ENCODE results near the gene GATA3. TPM values are rescaled to one million over a fixed set of nuclear protein-coding genes. Genes with fewer than 3 reads are reported as not detected.

Gene GATA3
- total and polyA plus RNA-seq, 9 of the 15 experiments (the other 6 are each of a cell fraction or from before 2014, with no cell fraction given), result 0.01 to 0.24 (median 0.09) TPM; not detected in 6

DNA sequence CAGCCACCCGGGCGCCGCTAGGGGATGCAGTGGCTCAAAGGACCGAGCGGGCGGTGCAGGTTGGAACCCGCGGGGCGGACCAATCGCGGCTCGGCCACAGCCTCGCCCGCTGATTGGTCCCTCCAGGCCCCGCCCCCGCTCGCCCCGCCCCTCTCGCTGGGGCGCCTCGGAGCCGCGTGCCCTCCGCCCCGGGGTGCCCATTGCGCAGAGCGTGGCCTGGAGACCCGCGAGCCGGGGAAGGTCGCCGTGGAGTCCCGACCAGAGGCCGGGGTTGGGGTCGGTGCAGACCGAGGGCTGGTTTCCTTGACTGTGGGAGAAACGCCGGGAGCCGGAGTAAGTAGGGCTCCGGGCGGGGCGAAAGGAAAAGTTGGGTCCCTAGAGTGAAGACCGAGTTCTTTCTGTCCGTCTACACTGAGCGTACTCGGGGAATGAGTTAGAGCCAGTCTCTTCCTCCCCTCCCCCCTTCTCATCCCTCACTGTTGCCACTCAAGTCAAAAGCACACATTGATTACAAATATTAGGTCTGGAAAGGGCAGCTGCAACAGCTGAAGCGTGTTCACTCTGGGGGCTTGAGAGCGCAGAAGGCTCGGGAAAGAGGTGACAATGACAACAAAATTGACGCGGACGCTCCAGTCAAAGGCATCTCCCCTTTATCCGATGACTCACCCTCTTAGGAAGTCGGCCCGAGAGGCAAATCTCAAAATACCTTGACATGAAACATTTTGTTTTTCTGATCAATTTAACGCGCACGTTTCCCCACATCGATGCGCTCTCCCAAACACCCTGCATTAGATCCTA lies 843 bp upstream of the GATA3 start:
- Histone ChIP-seq H3K27ac (ENCODE audit: extremely low read depth, low read depth, low read length) (no peak overlapping the region), H4K20me1 (replicated peaks; ENCODE audit: control insufficient read depth, insufficient read depth, low read length) (no peaks in the 10 kb centered on the region), H3K36me3 (ENCODE audit: control insufficient read depth, insufficient read depth, low read length) (no peaks in the 10 kb centered on the region), H3K4me2 (ENCODE audit: insufficient read depth, low read length) (peak overlapping the region; percentile 72), H3K9me3 (replicated peaks; ENCODE audit: control insufficient read depth, insufficient read depth, low read depth, low read length) (0 out of 2 replicates have a peak, but pooled peaks cover 2% of the 10 kb centered on the region), H3K27me3 (ENCODE audit: control insufficient read depth in 2 of 2, insufficient read depth in 2 of 2, low read length in 2 of 2) (peaks cover 9 to 43% of the 10 kb centered on the region in 2 experiments; a peak in 4 of 5 replicates), H3K9me1 (ENCODE audit: control insufficient read depth, insufficient read depth, low read length) (no peaks in the 10 kb centered on the region), H2AFZ (ENCODE audit: low read depth, low read length) (peak overlapping the region; percentile 86), H3K9ac (ENCODE audit: insufficient read depth in 1 of 2, low read depth in 2 of 2, low read length in 2 of 2) (peak overlapping the region in 1 of 2 experiments; percentile 17; a peak in 1 of 4 replicates), H3K79me2 (ENCODE audit: control insufficient read depth, insufficient read depth, low read length) (no peaks in the 10 kb centered on the region), H3K4me3 (peak overlapping the region; percentile 24), H3K4me1 (replicated peaks in 1 of 2; ENCODE audit: control insufficient read depth in 2 of 2, insufficient read depth in 2 of 2, low read length in 2 of 2) (peaks cover 0 to 26% of the 10 kb centered on the region in 2 experiments; a peak in 3 of 5 replicates)
- no TSS peak for BruUV-seq (replicated peaks)
- in situ Hi-C loops (cut with MboI), result no loop called here
- ChIA-PET POLR2A (no interaction called here), CTCF (ENCODE audit: low intra/inter-chr PET ratio) (no interaction called here)
- ATAC-seq (peak; percentile 99), FAIRE-seq (no peak), DNase-seq (ENCODE audit: extremely low read depth in 1 of 4, low spot score in 3 of 4) (peak; percentile 80 to 96 (median 96))
- 21% methylated on average over 44 of the region's 60 CpGs for WGBS (ENCODE audit: insufficient coverage, low coverage, missing lambda C conversion rate)
- intact Hi-C loops (cut with micrococcal nuclease), result loop anchor here (5.0 kb wide), 1 partner anchor 1154 kb away; no protein-coding TSS in a partner anchor
- no peak for TF ChIP-seq ZNF764 (CRISPR knock-in tag; IDR thresholded peaks at IDR 0.05; ENCODE audit: low read depth)
- TF ChIP-seq DNMT1 (IDR thresholded peaks at IDR 0.05), result no peak
- TF ChIP-seq TBL1XR1 (IDR thresholded peaks at IDR 0.05; ENCODE audit: low read length in 2 of 2), result no peak
- no peak for TF ChIP-seq SMARCB1 (IDR thresholded peaks at IDR 0.05; ENCODE audit: insufficient read length, low read depth)
- peak; percentile 74 for TF ChIP-seq L3MBTL2 (IDR thresholded peaks at IDR 0.05)
- no peak for TF ChIP-seq ZNF75A (CRISPR knock-in tag; IDR thresholded peaks at IDR 0.05)
- TF ChIP-seq TBP (optimal IDR thresholded peaks at IDR 0.05; ENCODE audit: low read depth, low read length), result no peak
- TF ChIP-seq NCOA1 (IDR thresholded peaks at IDR 0.05; ENCODE audit: low read depth), result no peak
- no peak for TF ChIP-seq CREBBP (IDR thresholded peaks at IDR 0.05; ENCODE audit: low read depth, low read length)
- no peak for TF ChIP-seq PHB (CRISPR knock-in tag; IDR thresholded peaks at IDR 0.05)
- peak; percentile 39; the same call in 1 of the 2 replicates for TF ChIP-seq CBX1 (IDR thresholded peaks at IDR 0.05; ENCODE audit: low read depth)
- TF ChIP-seq CTCFL (IDR thresholded peaks at IDR 0.05; ENCODE audit: borderline replicate concordance, insufficient read depth, low read depth, low read length, poor library complexity, severe bottlenecking), result peak; percentile 48
- peak; percentile 56; the same call in 1 of the 2 replicates for TF ChIP-seq RB1 (IDR thresholded peaks at IDR 0.05; ENCODE audit: low read depth)
- TF ChIP-seq SREBF1 (IDR thresholded peaks at IDR 0.05; ENCODE audit: borderline replicate concordance, low read depth, low read length), result no peak
- TF ChIP-seq, protein P1, sequence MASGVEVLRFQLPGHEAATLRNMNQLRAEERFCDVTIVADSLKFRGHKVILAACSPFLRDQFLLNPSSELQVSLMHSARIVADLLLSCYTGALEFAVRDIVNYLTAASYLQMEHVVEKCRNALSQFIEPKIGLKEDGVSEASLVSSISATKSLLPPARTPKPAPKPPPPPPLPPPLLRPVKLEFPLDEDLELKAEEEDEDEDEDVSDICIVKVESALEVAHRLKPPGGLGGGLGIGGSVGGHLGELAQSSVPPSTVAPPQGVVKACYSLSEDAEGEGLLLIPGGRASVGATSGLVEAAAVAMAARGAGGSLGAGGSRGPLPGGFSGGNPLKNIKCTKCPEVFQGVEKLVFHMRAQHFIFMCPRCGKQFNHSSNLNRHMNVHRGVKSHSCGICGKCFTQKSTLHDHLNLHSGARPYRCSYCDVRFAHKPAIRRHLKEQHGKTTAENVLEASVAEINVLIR (CRISPR knock-in tag; IDR thresholded peaks at IDR 0.05), result no peak
- TF ChIP-seq ZZZ3 (IDR thresholded peaks at IDR 0.05), result no peak
- TF ChIP-seq ZNF121 (CRISPR knock-in tag; conservative IDR thresholded peaks at IDR 0.05), result no peak
- TF ChIP-seq MTA3 (IDR thresholded peaks at IDR 0.05; ENCODE audit: borderline replicate concordance), result no peak
- 0 out of 2 replicates have a peak, but pooled peaks have one; percentile 47 for TF ChIP-seq ZSCAN29 (IDR thresholded peaks at IDR 0.05)
